ENCODE data around the gene ATP2B3.

DNA sequence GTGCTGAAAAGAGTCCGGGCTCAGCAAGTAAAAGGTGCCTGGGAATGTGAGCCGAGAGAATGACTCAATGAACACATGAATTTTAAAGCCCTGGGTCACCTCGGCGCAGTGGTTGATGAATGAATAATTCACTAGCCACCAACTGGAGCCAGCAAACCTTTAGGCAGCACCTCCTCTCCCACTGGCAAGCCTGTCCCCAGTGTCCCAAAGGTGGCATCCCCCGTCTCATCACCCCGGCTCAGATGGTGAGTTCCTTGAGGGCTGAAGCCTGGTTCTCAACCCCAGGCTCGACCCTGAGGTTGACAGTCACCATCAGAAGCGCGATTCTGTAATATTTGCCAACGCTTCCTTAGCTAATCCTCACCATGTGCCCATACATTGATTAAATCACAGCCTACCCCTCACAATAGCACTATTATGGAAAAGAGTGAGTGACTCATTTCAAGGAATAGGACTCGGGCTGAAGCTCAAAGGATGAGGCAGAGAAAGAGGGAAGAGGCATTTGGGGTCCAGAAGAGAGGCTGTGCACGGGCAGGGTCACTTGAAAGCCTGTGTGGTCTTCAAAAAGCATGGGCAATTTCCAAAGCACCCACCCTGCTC lies 84.2 kb downstream of the ATP2B3 start:
- TF ChIP-seq MAFF (IDR thresholded peaks at IDR 0.05; ENCODE audit: low read length), result no peak
- TF ChIP-seq ZNF75A (CRISPR knock-in tag; IDR thresholded peaks at IDR 0.05), result no peak
- TF ChIP-seq HDAC2 (IDR thresholded peaks at IDR 0.05), result no peak
- no peak for TF ChIP-seq ZNF277 (CRISPR knock-in tag; IDR thresholded peaks at IDR 0.05; ENCODE audit: borderline replicate concordance)
- TF ChIP-seq, protein P1, sequence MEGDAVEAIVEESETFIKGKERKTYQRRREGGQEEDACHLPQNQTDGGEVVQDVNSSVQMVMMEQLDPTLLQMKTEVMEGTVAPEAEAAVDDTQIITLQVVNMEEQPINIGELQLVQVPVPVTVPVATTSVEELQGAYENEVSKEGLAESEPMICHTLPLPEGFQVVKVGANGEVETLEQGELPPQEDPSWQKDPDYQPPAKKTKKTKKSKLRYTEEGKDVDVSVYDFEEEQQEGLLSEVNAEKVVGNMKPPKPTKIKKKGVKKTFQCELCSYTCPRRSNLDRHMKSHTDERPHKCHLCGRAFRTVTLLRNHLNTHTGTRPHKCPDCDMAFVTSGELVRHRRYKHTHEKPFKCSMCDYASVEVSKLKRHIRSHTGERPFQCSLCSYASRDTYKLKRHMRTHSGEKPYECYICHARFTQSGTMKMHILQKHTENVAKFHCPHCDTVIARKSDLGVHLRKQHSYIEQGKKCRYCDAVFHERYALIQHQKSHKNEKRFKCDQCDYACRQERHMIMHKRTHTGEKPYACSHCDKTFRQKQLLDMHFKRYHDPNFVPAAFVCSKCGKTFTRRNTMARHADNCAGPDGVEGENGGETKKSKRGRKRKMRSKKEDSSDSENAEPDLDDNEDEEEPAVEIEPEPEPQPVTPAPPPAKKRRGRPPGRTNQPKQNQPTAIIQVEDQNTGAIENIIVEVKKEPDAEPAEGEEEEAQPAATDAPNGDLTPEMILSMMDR (IDR thresholded peaks at IDR 0.05 in 2 of 3, conservative IDR thresholded peaks at IDR 0.05 in 1 of 3; ENCODE audit: insufficient read depth in 2 of 3, low read depth in 1 of 3, low read length in 3 of 3), result no peak
- no peak for TF ChIP-seq FOS (IDR thresholded peaks at IDR 0.05; ENCODE audit: extremely low read depth, insufficient read length)
- no peak for TF ChIP-seq TAF1 (IDR thresholded peaks at IDR 0.05; ENCODE audit: control insufficient read depth, extremely low read depth, insufficient read depth, low read length, severe bottlenecking)
- no peak for TF ChIP-seq XRCC4 (IDR thresholded peaks at IDR 0.05; ENCODE audit: extremely low read depth, insufficient read depth, insufficient read length)
- TF ChIP-seq SPI1 (IDR thresholded peaks at IDR 0.05; ENCODE audit: borderline replicate concordance, low read depth, low read length), result no peak
- TF ChIP-seq POLR2A (conservative IDR thresholded peaks at IDR 0.05), result no peak

Data from K562 (cell line).